ENCODE results near the gene UGT2B28. TPM values are rescaled to one million over a fixed set of nuclear protein-coding genes. Genes with fewer than 3 reads are reported as not detected.
"Not testable (repeated sequence)": the region's sequence is repeated elsewhere in the genome, so short reads cannot be mapped to it uniquely, and the experiment has no call there.

The UGT2B28 gene
- total and polyA plus RNA-seq, 2 experiments from 2014 or later = not detected

GRCh38 chr4:69309549-69310076 lies 29.3 kb downstream of the UGT2B28 start:
- not testable (repeated sequence) for DNase-seq (ENCODE audit: low read depth in 1 of 2, low spot score in 1 of 2); H3K4me3 ChIP-seq; H3K27ac ChIP-seq; H3K36me3 ChIP-seq; H3K9me3 ChIP-seq (ENCODE audit: low read depth); H3K27me3 ChIP-seq; H3K4me1 ChIP-seq (ENCODE audit: low read depth)

- DNase-seq (ENCODE audit: low read depth in 1 of 2, low spot score in 1 of 2); H3K36me3 ChIP-seq; H3K4me3 ChIP-seq; H3K4me1 ChIP-seq (ENCODE audit: low read depth); H3K27ac ChIP-seq; H3K27me3 ChIP-seq; H3K9me3 ChIP-seq (ENCODE audit: low read depth): not testable (repeated sequence)
These were observed 30.0 kb downstream of the UGT2B28 start for GRCh38 chr4:69310262-69310661.

GRCh38 chr4:69317669-69318298 lies 37.5 kb downstream of the UGT2B28 start:
- H3K27me3 ChIP-seq; H3K36me3 ChIP-seq; H3K9me3 ChIP-seq (ENCODE audit: low read depth); H3K4me3 ChIP-seq; H3K27ac ChIP-seq; H3K4me1 ChIP-seq (ENCODE audit: low read depth): not testable (repeated sequence)
- peak; percentile 69 for TF ChIP-seq CTCF (IDR thresholded peaks at IDR 0.05; ENCODE audit: low read depth, low read length)
- peak; percentile 6 to 37 for DNase-seq (ENCODE audit: low read depth in 1 of 2, low spot score in 1 of 2)

- DNase-seq (ENCODE audit: low read depth in 1 of 2, low spot score in 1 of 2) = no peak
These were observed 41.0 kb downstream of the UGT2B28 start for GRCh38 chr4:69321153-69321729.

GRCh38 chr4:69322055-69322454 lies 41.8 kb downstream of the UGT2B28 start:
- Histone ChIP-seq H3K27ac (no peak overlapping the region), H3K4me3 (no peak overlapping the region), H3K4me1 (ENCODE audit: low read depth) (no peaks in the 10 kb centered on the region), H3K36me3 (no peaks in the 10 kb centered on the region), H3K9me3 (ENCODE audit: low read depth) (no peaks in the 10 kb centered on the region), H3K27me3 (no peaks in the 10 kb centered on the region)
- TF ChIP-seq CTCF (IDR thresholded peaks at IDR 0.05; ENCODE audit: low read depth, low read length) = no peak
- DNase-seq (ENCODE audit: low read depth in 1 of 2, low spot score in 1 of 2) = peak in 1 of 2 donors; percentile 65

More at GRCh38 chr4:69321153-69321729, 41.0 kb downstream of the UGT2B28 start:
- H3K27me3 ChIP-seq = no peaks in the 10 kb centered on the region
- no peaks in the 10 kb centered on the region for H3K4me1 ChIP-seq (ENCODE audit: low read depth)
- no peak for TF ChIP-seq CTCF (IDR thresholded peaks at IDR 0.05; ENCODE audit: low read depth, low read length)
- no peaks in the 10 kb centered on the region for H3K36me3 ChIP-seq
- no peak overlapping the region for H3K4me3 ChIP-seq
- H3K9me3 ChIP-seq (ENCODE audit: low read depth) = no peaks in the 10 kb centered on the region
- H3K27ac ChIP-seq = no peak overlapping the region

- no peak overlapping the region for H3K27ac ChIP-seq
- H3K36me3 ChIP-seq = no peaks in the 10 kb centered on the region
- DNase-seq (ENCODE audit: low read depth in 1 of 2, low spot score in 1 of 2) = no peak
- H3K4me1 ChIP-seq (ENCODE audit: low read depth) = no peaks in the 10 kb centered on the region
- no peaks in the 10 kb centered on the region for H3K9me3 ChIP-seq (ENCODE audit: low read depth)
- no peak for TF ChIP-seq CTCF (IDR thresholded peaks at IDR 0.05; ENCODE audit: low read depth, low read length)
- H3K4me3 ChIP-seq = no peak overlapping the region
- H3K27me3 ChIP-seq = no peaks in the 10 kb centered on the region
These were observed 43.0 kb downstream of the UGT2B28 start for GRCh38 chr4:69323284-69323683.

Measured in cardiac muscle cell (in vitro differentiated cells and primary cell).